ENCODE measurements around the gene RADIL.

RADIL gene

GRCh38 chr7:4787947-4788626 lies 95.4 kb downstream of the RADIL start:
- Histone ChIP-seq H3K9me2 (replicated peaks; ENCODE audit: control insufficient read depth, low read length) (no peaks in the 10 kb centered on the region), H3K4me2 (ENCODE audit: low read length) (no peak overlapping the region), H3F3A (ENCODE audit: control insufficient read depth, insufficient read depth) (no peaks in the 10 kb centered on the region), H3K27ac (ENCODE audit: low read depth, low read length) (no peak overlapping the region), H3K27me3 (ENCODE audit: control insufficient read depth, low read length) (no peaks in the 10 kb centered on the region), H4K20me1 (ENCODE audit: control insufficient read depth, insufficient read depth, low read depth, low read length) (no peaks in the 10 kb centered on the region), H3K79me2 (ENCODE audit: control insufficient read depth, low read length) (no peaks in the 10 kb centered on the region), H3K4me1 (ENCODE audit: control insufficient read depth, low read length) (no peaks in the 10 kb centered on the region), H3K36me3 (ENCODE audit: control insufficient read depth, low read length) (peaks cover 77% of the 10 kb centered on the region), H3K9me3 (ENCODE audit: control insufficient read depth, insufficient read depth, low read length) (no peaks in the 10 kb centered on the region), H3K4me3 (ENCODE audit: low read length) (no peak overlapping the region)
- TF ChIP-seq, protein P1, sequence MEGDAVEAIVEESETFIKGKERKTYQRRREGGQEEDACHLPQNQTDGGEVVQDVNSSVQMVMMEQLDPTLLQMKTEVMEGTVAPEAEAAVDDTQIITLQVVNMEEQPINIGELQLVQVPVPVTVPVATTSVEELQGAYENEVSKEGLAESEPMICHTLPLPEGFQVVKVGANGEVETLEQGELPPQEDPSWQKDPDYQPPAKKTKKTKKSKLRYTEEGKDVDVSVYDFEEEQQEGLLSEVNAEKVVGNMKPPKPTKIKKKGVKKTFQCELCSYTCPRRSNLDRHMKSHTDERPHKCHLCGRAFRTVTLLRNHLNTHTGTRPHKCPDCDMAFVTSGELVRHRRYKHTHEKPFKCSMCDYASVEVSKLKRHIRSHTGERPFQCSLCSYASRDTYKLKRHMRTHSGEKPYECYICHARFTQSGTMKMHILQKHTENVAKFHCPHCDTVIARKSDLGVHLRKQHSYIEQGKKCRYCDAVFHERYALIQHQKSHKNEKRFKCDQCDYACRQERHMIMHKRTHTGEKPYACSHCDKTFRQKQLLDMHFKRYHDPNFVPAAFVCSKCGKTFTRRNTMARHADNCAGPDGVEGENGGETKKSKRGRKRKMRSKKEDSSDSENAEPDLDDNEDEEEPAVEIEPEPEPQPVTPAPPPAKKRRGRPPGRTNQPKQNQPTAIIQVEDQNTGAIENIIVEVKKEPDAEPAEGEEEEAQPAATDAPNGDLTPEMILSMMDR (IDR thresholded peaks at IDR 0.05; ENCODE audit: low read depth, low read length, poor library complexity, severe bottlenecking), result no peak
- TF ChIP-seq EZH2phosphoT487 (IDR thresholded peaks at IDR 0.05; ENCODE audit: borderline replicate concordance, low read length), result no peak

DNA sequence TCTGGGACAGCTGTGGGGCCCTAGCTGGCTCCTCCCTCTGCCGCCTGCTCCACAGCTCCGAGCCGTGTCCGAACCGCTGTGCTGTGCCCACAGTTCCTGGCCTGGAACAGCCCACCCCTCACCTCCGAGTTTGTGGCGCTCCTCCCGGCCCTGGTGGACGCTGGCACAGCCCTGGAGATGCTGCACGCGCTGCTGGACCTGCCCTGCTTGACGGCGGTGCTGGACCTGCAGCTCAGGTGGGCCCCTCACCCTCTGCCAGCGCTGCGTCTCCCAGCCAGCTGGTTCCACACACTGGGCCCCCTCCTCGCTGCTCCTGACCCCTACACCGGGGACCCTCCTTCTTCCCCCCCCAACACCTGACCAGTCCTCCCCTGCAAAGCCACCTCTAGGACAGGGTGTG lies 96.0 kb downstream of the RADIL start:
- no peak overlapping the region for H3K4me3 ChIP-seq (ENCODE audit: low read length)
- peaks cover 79% of the 10 kb centered on the region for H3K36me3 ChIP-seq (ENCODE audit: control insufficient read depth, low read length)
- no peaks in the 10 kb centered on the region for H4K20me1 ChIP-seq (ENCODE audit: control insufficient read depth, insufficient read depth, low read depth, low read length)
- TF ChIP-seq EZH2phosphoT487 (IDR thresholded peaks at IDR 0.05; ENCODE audit: borderline replicate concordance, low read length), result no peak
- TF ChIP-seq, protein P1 (IDR thresholded peaks at IDR 0.05; ENCODE audit: low read depth, low read length, poor library complexity, severe bottlenecking), result no peak
- no peak overlapping the region for H3K4me2 ChIP-seq (ENCODE audit: low read length)
- H3F3A ChIP-seq (ENCODE audit: control insufficient read depth, insufficient read depth), result no peaks in the 10 kb centered on the region
- H3K27ac ChIP-seq (ENCODE audit: low read depth, low read length), result no peak overlapping the region
- H3K79me2 ChIP-seq (ENCODE audit: control insufficient read depth, low read length), result no peaks in the 10 kb centered on the region
- H3K9me2 ChIP-seq (replicated peaks; ENCODE audit: control insufficient read depth, low read length), result no peaks in the 10 kb centered on the region
- no peaks in the 10 kb centered on the region for H3K9me3 ChIP-seq (ENCODE audit: control insufficient read depth, insufficient read depth, low read length)
- H3K27me3 ChIP-seq (ENCODE audit: control insufficient read depth, low read length), result no peaks in the 10 kb centered on the region
- H3K4me1 ChIP-seq (ENCODE audit: control insufficient read depth, low read length), result no peaks in the 10 kb centered on the region

DNA sequence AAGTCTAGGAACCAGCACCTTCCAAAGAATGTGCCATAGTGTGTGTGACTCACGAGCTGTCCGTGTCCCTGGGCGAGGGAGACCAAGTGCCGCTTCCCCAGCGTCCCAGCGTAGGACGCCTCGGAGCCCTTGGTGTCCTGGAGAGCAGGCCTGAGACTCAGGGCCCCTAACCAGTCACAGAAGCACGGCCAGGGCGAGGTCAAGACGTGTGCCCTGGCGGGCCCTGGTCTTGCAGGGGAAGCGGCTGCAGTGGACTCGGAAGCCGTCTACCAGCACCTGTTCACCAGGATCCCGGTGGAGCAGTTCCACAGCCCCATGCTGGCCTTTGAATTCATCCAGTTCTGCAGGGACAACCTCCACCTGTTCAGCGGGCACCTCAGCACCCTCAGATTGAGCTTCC lies 97.5 kb downstream of the RADIL start:
- Histone ChIP-seq H3K36me3 (ENCODE audit: control insufficient read depth, low read length) (peaks cover 79% of the 10 kb centered on the region), H3K9me2 (replicated peaks; ENCODE audit: control insufficient read depth, low read length) (no peaks in the 10 kb centered on the region)

More for the DNA sequence above, 97.5 kb downstream of the RADIL start:
- Histone ChIP-seq H3K4me3 (ENCODE audit: low read length) (no peak overlapping the region), H3F3A (ENCODE audit: control insufficient read depth, insufficient read depth) (no peaks in the 10 kb centered on the region), H3K79me2 (ENCODE audit: control insufficient read depth, low read length) (no peaks in the 10 kb centered on the region), H3K4me1 (ENCODE audit: control insufficient read depth, low read length) (no peaks in the 10 kb centered on the region), H3K4me2 (ENCODE audit: low read length) (no peak overlapping the region), H3K9me3 (ENCODE audit: control insufficient read depth, insufficient read depth, low read length) (no peaks in the 10 kb centered on the region), H3K27me3 (ENCODE audit: control insufficient read depth, low read length) (no peaks in the 10 kb centered on the region), H3K27ac (ENCODE audit: low read depth, low read length) (no peak overlapping the region), H4K20me1 (ENCODE audit: control insufficient read depth, insufficient read depth, low read depth, low read length) (no peaks in the 10 kb centered on the region)
- no peak for TF ChIP-seq EZH2phosphoT487 (IDR thresholded peaks at IDR 0.05; ENCODE audit: borderline replicate concordance, low read length)
- TF ChIP-seq, protein P1 (IDR thresholded peaks at IDR 0.05; ENCODE audit: low read depth, low read length, poor library complexity, severe bottlenecking), result no peak
